K562 (cell line): ENCODE measurements around the gene CCDC88A. TPM values are rescaled to one million over a fixed set of nuclear protein-coding genes. Genes with fewer than 3 reads are reported as not detected.
A peak's percentile ranks its signal among the peaks of the same experiment; 100 is the strongest.

Experiments used
- BRD4 ChIP-seq: fragments of 200-600 bp; sonication (generic); IDR thresholded peaks from 2 replicates; pipeline ENCODE4 v1.6.1; 2017; ENCODE audit warnings: inconsistent platforms
- MEF2D ChIP-seq: conservative IDR thresholded peaks from 2 replicates; pipeline ENCODE4 v1.6.1; 2016; ENCODE audit warnings: low read depth, missing genetic modification characterization, missing compliant biosample characterization
- NELFE ChIP-seq: IDR thresholded peaks from 2 replicates; pipeline ENCODE4 v1.6.1; 2011; ENCODE audit warnings: mild to moderate bottlenecking; ENCODE audit not compliant: insufficient read depth, insufficient read length
- RB1 ChIP-seq: fragments of 450-650 bp; IDR thresholded peaks from 2 replicates; pipeline ENCODE4 v1.6.1; 2017; ENCODE audit warnings: low read depth, mild to moderate bottlenecking
- RBM39 ChIP-seq: fragments of 200-400 bp; formaldehyde crosslinking; optimal IDR thresholded peaks from 2 replicates; pipeline ENCODE3; 2018; ENCODE audit warnings: low read depth, low read length
- TAF15 ChIP-seq: fragments of 200-400 bp; formaldehyde crosslinking; IDR thresholded peaks from 2 replicates; pipeline ENCODE4 v1.6.1; 2017; ENCODE audit warnings: mild to moderate bottlenecking, low read depth, low read length, moderate library complexity
- polyA plus RNA-seq, 8 experiments: library from polyadenylated mRNA; depleted of rRNA in 4 of 8; stranded (reverse) in 5 of 8; unstranded in 3 of 8; fragments of >200 nt; fragmentation: Nextera tagmentation in 2 of 8; fragmentation: Illumina TruSeq in 1 of 8; extraction: Ambion mirVana in 2 of 8; extraction: Trizol in 1 of 8; gene quantifications; 2 replicates each; pipeline versions ENCODE4 v1.2.1 to v1.2.3, GENCODE V29; 2011 to 2014; ENCODE audit warnings: inconsistent platforms in 1 of 8, missing spikeins in 1 of 8
- total RNA-seq, 7 experiments: library from RNA; depleted of rRNA in 6 of 7; stranded (reverse); fragments of >200 nt in 6 of 7; fragmentation: Illumina TruSeq in 2 of 7; extraction: Trizol in 2 of 7; gene quantifications; 2 replicates each; pipeline versions ENCODE4 v1.2.1 to v1.2.3, GENCODE V29; 2011 to 2021; ENCODE audit warnings: low replicate concordance in 1 of 7
- TF ChIP-seq, protein P1 (sequence below), 2 experiments: fragments of 450-650 bp; IDR thresholded peaks; 2 replicates each; pipeline ENCODE4 v1.6.1; 2016; ENCODE audit warnings: mild to moderate bottlenecking in 2 of 2, borderline replicate concordance in 1 of 2, low read depth in 1 of 2, moderate library complexity in 1 of 2
- TF ChIP-seq, protein P2 (sequence below): fragments of 250-450 bp; sonication (Bioruptor Pico); IDR thresholded peaks from 2 replicates; pipeline ENCODE4 v1.8.0; 2022; ENCODE audit warnings: inconsistent platforms
- TF ChIP-seq, protein P3 (sequence below): fragments of 450-650 bp; formaldehyde crosslinking; IDR thresholded peaks from 2 replicates; pipeline ENCODE4 v1.4.0; 2020; ENCODE audit warnings: mild to moderate bottlenecking, mixed read lengths
- TF ChIP-seq, protein P4 (sequence below): sonication (generic); formaldehyde crosslinking; IDR thresholded peaks from 2 replicates; pipeline ENCODE4 v1.8.0; 2022; ENCODE audit warnings: mild to moderate bottlenecking, missing genetic modification reagents

Gene CCDC88A
- total and polyA plus RNA-seq, 9 of the 15 experiments (the other 6 are each of a cell fraction or from before 2014, with no cell fraction given), result 29.3 to 102 (median 55.6) TPM

DNA sequence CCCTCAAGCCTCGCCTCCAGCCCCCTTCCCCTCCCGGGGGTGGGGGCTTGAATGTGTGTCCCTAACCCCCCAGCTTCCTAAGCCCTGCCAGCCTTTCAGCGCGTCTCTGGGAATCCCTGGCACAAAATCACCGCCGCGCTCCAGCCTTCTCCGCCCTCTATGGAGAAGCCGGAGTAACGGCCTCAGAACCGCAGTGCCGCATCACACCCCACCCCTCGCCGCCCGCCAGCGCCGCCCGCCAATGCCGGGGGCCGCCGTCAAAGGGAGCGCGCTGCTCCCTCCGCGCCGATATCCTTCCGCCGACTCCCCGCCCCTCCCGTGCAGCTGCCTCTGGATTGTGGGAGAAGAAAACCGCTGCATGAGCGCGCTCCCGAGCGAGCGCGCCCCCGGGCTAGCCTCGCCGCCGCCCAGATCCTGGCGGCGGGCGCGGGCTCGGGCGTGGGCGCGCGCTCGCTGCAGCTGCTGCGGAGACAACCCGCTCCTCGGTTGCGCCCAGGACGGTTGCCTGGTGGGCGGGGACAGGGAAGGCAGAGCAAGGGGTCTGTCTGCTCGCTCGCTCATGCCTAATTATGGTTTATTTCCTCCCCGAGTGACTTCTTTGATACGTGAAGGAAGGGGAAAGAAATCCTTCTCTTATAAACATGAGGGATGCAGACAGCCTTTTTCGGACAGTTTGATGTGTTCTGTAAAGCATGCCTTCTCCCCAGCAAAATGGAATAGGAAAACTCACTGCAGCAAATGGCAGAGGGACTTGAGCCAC is at the start of gene CCDC88A (continued):
- TF ChIP-seq, protein P1, sequence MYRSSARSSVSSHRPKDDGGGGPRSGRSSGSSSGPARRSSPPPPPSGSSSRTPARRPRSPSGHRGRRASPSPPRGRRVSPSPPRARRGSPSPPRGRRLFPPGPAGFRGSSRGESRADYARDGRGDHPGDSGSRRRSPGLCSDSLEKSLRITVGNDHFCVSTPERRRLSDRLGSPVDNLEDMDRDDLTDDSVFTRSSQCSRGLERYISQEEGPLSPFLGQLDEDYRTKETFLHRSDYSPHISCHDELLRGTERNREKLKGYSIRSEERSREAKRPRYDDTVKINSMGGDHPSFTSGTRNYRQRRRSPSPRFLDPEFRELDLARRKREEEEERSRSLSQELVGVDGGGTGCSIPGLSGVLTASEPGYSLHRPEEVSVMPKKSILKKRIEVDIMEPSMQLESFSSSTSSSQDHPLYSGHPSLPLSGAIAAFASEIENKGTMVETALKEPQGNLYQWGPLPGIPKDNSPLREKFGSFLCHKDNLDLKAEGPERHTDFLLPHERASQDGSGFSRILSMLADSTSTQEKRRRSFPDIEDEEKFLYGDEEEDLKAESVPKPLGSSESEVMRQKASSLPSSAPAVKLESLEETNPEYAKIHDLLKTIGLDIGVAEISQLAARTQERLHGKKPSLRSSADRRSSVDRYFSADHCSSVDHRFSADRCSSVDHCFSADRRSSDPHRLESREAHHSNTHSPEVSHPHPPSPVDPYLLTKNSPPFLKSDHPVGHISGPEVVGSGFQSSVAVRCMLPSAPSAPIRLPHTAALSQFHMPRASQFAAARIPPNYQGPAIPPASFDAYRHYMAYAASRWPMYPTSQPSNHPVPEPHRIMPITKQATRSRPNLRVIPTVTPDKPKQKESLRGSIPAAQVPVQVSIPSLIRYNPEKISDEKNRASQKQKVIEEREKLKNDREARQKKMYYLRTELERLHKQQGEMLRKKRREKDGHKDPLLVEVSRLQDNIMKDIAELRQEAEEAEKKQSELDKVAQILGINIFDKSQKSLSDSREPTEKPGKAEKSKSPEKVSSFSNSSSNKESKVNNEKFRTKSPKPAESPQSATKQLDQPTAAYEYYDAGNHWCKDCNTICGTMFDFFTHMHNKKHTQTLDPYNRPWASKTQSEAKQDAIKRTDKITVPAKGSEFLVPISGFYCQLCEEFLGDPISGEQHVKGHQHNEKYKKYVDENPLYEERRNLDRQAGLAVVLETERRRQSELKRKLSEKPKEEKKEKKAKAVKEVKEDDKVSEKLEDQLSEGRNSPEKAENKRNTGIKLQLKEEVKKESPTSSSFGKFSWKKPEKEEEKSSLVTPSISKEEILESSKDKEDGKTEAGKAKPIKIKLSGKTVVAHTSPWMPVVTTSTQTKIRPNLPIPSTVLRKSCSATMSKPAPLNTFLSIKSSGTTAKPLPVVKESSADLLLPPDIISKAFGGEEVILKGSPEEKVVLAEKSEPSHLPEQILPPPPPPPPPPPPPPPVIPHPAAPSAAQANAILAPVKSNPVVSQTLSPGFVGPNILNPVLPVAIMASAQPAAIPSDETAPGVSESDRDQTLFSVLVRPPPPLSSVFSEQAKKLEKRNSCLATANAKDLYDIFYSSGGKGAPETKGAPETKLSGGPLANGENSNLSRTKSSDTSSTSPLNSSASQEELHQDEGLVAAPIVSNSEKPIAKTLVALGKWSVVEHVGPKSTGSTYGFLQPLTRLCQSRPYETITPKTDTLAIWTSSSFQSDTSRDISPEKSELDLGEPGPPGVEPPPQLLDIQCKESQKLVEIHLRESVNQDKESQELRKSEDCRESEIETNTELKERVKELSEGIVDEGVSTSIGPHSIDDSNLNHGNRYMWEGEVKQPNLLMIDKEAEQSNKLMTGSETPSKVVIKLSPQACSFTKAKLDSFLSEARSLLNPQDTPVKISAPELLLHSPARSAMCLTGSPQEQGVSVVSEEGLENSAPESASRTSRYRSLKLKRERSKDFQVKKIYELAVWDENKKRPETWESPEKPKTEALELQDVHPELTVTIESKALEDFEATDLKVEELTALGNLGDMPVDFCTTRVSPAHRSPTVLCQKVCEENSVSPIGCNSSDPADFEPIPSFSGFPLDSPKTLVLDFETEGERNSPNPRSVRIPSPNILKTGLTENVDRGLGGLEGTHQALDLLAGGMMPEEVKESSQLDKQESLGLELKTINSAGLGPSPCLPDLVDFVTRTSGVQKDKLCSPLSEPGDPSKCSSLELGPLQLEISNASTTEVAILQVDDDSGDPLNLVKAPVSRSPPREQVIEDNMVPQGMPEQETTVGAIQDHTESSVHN (IDR thresholded peaks at IDR 0.05; ENCODE audit: borderline replicate concordance in 1 of 2, low read depth in 1 of 2), result no peak
- TF ChIP-seq, protein P2, sequence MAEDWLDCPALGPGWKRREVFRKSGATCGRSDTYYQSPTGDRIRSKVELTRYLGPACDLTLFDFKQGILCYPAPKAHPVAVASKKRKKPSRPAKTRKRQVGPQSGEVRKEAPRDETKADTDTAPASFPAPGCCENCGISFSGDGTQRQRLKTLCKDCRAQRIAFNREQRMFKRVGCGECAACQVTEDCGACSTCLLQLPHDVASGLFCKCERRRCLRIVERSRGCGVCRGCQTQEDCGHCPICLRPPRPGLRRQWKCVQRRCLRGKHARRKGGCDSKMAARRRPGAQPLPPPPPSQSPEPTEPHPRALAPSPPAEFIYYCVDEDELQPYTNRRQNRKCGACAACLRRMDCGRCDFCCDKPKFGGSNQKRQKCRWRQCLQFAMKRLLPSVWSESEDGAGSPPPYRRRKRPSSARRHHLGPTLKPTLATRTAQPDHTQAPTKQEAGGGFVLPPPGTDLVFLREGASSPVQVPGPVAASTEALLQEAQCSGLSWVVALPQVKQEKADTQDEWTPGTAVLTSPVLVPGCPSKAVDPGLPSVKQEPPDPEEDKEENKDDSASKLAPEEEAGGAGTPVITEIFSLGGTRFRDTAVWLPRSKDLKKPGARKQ (CRISPR knock-in tag), result no peak
- TF ChIP-seq BRD4 (peak; percentile 62; the same call in 1 of the 2 replicates), MEF2D (tag) (0 out of 2 replicates have a peak, but pooled peaks have one; percentile 45), TAF15 (no peak), RBM39 (no peak), RB1 (peak; percentile 99), NELFE (no peak)
- TF ChIP-seq, protein P3, sequence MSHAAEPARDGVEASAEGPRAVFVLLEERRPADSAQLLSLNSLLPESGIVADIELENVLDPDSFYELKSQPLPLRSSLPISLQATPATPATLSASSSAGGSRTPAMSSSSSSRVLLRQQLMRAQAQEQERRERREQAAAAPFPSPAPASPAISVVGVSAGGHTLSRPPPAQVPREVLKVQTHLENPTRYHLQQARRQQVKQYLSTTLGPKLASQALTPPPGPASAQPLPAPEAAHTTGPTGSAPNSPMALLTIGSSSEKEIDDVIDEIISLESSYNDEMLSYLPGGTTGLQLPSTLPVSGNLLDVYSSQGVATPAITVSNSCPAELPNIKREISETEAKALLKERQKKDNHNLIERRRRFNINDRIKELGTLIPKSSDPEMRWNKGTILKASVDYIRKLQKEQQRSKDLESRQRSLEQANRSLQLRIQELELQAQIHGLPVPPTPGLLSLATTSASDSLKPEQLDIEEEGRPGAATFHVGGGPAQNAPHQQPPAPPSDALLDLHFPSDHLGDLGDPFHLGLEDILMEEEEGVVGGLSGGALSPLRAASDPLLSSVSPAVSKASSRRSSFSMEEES (CRISPR knock-in tag), result no peak
- TF ChIP-seq, protein P4, sequence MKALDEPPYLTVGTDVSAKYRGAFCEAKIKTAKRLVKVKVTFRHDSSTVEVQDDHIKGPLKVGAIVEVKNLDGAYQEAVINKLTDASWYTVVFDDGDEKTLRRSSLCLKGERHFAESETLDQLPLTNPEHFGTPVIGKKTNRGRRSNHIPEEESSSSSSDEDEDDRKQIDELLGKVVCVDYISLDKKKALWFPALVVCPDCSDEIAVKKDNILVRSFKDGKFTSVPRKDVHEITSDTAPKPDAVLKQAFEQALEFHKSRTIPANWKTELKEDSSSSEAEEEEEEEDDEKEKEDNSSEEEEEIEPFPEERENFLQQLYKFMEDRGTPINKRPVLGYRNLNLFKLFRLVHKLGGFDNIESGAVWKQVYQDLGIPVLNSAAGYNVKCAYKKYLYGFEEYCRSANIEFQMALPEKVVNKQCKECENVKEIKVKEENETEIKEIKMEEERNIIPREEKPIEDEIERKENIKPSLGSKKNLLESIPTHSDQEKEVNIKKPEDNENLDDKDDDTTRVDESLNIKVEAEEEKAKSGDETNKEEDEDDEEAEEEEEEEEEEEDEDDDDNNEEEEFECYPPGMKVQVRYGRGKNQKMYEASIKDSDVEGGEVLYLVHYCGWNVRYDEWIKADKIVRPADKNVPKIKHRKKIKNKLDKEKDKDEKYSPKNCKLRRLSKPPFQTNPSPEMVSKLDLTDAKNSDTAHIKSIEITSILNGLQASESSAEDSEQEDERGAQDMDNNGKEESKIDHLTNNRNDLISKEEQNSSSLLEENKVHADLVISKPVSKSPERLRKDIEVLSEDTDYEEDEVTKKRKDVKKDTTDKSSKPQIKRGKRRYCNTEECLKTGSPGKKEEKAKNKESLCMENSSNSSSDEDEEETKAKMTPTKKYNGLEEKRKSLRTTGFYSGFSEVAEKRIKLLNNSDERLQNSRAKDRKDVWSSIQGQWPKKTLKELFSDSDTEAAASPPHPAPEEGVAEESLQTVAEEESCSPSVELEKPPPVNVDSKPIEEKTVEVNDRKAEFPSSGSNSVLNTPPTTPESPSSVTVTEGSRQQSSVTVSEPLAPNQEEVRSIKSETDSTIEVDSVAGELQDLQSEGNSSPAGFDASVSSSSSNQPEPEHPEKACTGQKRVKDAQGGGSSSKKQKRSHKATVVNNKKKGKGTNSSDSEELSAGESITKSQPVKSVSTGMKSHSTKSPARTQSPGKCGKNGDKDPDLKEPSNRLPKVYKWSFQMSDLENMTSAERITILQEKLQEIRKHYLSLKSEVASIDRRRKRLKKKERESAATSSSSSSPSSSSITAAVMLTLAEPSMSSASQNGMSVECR, result peak; percentile 62
